Right renal cortex interstitium (tissue), 3 donors: ENCODE data around the gene ADARB2. TPM values are rescaled to one million over a fixed set of nuclear protein-coding genes. Genes with fewer than 3 reads are reported as not detected.
"Not testable (repeated sequence)": the region's sequence is repeated elsewhere in the genome, so short reads cannot be mapped to it uniquely, and the experiment has no call there.

Experiments used
- DNase-seq, 3 donors: peaks; one replicate each; pipeline ENCODE4 v3.0.0-alpha.2; 2013; ENCODE audit warnings: low read depth in 3 of 3, low spot score in 2 of 3
- polyA plus RNA-seq, 3 donors: library from polyadenylated mRNA; unstranded; fragments of 120-200 nt; gene quantifications; one replicate each; pipeline ENCODE4 v1.2.1, GENCODE V29; 2013; ENCODE audit not compliant: insufficient read length in 3 of 3

The ADARB2 gene
- polyA plus RNA-seq, 3 donors, result 0.87 to 1.4 (median 1.4) TPM

DNA sequence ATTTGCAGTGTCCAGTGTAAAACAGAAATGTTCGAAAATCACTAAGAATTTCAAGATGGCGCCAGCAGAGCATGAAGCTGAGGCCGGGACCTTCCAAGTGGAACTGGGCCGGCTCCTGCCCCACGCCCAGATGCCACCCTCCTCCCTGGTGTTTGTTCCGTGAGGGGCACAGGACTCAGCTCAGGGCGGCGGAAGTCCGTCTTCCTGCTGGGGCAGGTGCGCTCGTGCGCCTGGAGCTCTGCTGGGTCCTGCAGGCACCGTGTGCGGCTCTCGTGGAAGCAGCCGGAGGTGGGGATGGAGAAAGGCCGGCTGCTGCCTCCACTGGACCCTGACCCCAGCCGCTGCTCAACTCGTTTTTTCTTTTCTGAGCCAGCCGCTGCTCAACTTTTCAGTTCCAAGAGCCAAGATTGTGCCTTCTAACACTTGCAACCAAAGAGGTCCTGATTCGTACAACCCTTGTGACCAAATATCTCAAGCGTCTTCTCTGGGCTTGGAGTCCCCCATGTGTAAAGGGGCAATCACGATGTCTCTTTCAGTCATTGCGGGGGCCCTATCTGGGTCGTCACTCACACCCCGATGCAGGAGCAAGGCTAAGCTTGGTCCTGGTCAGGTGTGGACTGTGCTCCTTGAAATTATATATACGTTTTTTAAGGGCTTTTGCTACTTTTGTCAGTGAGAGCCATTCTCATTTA, 334.4 kb downstream of the ADARB2 start:
- no peak for DNase-seq

DNA sequence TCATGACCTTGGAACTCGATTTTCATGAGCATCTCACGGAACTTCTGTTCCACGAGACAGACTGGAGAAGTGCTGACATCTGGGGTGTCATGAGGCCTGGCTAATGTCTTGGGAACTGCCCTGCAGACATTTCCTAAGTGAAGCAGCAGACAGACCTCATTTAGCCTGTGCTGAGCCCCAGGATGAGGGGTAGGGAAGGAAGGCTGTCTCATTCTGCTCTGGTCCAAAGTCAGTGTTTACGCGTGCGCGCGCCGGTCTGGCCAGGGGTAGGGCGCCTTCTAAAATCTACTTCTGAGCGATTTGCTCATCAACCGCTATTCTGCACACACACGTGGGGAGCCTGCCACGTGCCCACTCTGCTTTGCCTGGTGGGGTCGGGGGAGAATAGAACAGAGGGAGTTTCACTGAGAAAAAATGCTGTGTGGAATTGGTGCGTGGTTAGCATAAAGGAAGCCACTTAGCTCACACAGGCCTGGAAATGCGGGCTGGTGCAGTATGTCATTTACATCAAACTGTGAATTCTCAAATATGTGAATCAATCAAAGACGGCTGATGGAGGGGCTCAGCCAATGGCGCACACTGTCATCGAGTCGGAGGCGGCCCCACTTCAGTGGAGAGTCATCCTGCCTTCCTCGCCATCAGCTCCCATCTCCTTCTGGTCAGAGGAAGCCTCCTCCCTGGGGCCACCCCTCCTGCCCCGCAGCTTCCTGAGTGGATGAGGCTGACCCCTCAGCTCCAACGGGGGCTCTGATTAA, 335.1 kb downstream of the ADARB2 start:
- DNase-seq, result no peak

DNA sequence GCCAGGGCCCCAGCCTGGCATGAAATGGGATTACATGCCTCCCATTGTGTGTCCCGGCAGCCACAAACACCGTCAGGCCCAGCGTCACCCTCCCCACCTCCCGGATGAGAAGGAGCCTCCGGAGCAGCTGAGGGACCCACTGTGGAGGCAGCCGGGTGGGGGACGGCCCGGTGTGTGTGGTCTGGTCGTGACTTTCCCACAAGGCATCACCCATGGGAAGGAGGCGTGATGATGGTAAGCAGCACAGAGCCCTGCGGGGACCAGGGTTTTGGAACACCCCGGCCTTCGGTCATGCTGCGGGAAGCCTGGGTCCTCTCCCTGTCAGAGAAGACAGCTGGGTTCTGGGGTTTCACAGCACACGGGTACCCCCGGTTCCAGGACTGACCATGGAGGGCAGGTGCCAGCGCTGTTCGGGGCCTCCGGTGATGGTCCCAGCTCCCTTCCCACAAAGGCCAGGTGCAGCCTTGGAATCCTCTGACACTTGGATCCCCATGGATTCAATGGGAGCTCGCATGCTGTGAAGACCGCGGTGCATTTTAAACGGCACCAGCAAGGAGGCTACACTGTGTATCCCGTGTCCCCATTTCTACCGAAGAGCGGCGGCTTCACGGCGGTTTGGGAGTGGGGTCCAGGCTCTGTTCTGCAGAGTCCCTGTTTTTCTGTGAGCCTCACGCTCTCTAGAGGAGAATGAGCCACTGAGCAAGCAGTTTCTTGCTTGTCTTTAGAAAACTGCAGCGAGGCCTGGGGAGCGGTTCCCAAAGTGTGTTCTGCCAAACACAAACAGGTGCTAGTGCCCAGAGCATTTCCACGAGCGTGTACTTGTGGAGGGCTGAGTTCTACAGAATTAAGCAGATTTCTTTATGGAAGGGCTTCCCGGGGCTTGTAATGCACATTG, 336.0 kb downstream of the ADARB2 start:
- no peak for DNase-seq

DNA sequence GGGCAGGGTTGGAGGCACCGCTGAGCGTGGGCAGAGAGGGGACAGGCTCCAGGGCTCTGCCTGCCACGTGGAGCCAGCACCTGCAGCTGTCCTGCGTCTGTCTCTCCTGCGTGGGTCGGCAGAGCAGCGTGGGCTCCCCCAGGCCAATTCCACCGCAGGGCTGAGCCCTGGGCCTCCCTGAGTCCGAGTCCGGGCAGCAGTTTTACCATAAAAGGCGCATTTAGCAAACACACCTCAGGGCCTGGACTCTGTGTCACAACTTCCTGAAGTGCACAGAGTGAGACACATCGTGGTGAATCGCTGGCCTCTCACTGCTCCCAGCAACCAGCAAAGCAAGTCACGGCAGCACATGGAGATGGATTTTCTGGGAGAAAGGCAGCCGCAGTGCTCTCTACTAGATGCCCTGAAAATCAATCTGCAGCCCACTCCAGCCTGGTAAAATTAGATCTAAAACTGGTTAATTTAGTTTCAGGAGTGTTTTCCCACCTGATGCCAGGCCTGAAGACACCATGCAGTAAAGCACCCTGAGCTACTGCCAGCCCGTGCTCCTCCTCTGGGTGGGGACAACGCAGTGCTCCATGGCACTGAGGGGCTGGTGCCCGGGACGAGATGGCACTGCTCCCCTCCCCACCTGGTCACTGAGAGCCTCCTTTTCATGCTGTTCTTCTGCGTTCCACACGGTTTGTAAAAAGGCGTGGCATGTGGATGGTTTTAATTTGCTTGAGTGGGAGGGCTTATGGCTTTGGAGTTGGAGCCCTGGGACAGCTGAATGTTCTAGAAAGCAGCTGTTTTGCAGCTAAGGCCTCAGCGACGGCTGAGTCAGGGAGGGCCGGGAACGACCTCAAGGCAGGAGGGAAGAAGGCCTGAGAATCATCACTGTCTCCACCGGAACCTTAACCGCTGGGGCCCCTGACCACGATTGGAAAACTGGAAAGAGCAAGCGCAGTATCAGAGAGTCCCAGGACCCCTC, 336.9 kb downstream of the ADARB2 start:
- DNase-seq, result no peak

DNA sequence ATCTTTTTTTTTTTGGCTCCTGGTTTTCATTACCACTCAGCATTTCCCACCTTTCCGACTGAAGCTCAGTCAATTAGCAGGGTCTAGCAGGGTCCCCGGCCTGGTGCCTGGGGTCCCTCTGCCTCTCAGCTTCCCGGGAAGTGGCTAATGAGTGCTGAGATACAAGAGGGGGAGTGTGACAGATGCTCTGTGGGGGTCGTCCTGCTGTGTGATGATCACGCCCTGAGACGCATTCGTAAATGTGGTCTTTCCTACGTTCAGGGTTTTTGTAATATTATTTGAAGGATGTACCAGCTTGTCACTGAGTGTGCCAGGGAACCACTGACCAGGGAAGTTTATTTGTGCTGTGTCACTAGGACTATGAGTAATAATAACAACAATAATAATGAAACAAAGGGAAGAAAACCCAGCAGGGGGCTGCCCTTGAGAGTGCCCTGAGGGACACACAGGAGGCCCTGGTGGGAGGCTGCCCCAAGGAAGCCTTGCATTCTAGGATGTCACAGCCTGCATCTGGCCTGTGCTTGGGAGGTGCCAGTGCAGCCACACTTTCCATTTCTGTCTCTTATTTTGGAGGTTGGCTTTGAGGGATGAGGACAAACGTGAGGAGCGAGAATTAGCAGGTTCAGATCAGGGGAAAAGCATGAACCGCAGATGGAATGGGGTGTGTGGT, 337.8 kb downstream of the ADARB2 start:
- no peak for DNase-seq

DNA sequence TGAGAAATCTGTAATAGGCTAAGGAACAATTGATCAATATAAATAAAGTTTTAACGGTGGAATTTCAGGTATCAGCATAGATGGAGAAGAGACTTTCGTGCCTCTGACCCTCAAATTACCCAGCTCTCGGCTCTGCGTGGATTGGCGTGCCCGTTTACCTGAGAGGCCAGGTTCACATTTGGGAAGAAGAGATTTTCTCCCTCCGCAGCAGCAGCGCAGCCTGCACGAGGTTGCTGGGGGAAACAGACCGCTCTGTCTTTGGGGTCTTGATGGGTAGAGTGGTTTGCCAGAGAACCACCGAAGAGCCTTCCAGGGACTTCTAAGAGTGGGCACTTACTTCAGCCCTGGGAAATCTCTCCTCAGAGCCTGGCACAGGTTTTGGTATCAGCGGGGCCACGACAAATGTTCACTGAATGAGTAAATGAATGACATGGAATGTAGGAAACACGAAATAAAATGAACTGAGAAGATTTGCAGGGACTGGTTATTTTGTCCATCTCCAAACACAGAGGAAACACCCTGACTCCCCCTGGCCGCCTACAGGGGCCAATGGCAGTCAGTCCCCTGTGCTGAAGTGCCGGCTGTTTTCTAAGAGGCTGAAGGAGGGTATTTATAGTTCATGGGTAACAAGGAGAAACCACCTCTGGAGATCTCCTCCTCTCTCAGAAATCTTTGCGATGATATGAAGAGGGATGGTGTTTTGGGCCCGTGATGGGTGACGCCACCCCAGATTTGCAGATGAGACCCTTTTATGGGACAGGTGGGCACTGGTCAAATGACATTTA, 338.5 kb downstream of the ADARB2 start:
- no peak for DNase-seq

DNA sequence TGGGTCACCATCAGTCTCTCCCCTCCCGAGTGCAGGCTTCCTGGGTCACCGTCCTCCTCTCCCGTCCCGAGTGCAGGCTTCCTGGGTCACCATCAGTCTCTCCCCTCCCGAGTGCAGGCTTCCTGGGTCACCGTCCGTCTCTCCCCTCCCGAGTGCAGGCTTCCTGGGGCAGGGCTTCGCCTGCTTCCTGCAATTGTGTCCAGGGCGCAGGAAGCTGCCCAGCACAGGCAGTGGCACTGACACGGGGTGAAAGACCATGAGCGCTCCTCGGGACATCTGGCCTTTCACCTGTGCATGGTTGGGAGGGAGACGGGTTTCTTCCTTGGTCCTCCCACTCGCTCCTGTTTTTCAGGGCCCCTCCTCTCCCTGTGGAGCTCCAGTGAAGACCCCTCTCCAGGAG, 339.2 kb downstream of the ADARB2 start:
- not testable (repeated sequence) for DNase-seq

DNA sequence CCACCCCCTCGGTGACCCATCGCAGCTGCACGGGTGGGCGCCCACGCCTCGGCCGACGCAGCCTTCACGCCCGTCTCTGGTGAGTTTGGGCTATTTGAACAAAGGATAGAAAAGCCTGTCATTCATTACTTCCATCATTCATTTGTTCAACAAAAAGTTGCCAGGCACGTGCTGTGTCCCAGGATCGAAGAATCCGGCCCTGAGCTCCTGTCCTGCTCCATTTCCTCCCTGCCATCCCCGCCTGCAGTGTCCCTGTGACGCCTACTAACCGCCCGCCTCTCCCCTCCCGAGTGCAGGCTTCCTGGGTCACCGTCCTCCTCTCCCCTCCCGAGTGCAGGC, 341.1 kb downstream of the ADARB2 start:
- no peak for DNase-seq

DNA sequence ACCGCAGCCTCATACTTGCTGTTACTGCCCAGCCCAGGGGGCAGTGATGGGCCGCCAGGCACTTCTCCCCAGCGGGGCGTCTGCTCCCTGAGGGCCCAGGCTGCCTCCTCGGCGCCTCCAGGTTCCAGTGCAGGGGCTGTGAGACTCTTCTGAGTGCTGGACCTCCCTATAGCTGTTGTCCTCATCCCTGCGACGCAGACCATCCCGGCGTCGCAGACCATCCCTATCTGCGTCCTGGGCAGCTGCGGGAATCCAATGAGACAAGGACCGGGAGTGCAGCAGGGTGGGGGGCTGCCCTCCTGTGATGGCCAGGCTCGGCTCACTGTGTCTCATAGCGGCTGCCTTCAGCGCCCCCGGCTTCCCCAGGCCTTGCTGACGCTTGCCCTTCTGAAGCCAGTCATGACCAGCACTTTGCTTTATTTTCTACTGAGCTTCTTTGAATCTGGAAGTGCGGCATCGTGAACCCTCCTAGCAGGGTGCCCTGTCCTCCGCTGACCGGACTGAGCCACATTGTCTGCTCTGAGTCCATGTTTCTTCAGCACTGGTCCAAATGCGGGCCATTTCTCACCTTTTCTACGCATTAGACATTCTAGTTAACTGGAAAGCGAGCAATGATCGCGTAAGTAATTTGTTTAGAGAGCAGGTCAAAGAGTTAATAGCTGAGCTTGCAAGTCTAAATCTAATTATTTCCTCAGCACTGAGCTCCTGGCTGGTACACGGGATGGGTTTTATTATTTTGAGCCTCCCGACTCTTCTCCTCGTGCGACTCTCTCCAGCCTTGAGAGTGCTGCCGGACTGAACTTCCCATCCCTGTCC, 341.6 kb downstream of the ADARB2 start:
- no peak for DNase-seq

DNA sequence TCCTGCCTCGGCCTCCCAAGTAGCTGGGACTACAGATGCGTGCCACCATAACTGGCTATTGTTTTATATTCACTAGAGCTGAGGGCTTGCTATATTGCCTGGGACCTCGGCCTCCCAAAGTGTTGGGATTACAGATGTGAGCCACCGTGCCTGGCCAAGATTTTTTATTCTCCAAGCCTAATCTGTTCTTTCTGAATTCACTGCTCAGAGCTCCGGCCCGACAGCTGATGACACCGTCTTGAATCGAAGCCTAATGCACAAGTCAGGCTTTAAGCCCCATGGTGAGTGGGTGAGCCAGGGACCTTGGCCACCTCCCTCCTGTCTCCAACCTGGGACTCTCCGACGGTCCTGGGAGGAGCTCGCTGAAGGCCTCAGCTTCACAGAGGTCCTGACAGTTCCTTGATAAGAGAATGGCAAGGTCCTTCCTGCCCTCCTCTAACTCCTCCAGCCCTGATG, 342.3 kb downstream of the ADARB2 start:
- no peak for DNase-seq

DNA sequence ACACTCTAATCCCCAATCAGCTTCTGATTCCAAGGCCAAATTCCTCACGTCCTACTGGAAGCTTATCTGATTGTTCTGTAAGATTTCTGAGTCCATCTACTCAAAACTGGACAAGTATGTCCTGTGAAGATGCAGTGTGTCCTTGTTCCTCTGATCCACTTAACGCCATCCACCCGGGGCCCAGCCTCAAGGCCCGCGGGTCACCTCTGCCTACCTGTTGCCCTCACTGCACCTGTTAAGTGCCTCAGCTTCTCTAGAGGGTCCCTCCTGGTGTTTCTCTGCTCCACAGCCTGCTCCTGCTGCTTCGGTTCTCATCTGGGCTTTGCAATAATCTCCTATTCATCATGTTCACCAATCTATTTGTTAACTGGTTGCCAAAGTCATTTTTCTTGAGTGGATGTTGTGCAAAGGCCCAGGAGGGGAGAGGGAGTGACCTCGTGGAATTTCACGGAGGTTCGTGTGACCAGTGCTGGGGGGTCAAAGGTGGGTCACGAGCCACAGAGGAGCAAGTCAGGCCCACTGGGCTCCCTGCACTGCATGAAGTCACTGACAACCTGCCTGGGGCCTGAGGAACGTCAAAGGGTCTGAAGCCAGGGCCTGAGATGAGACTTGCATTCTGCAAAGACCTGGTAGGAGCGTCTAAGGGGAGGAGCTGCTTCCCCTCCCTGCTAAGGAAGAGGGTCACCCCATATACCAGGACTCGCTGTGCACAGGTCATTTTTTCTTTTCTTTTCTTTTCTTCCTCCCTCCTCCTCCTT, 343.0 kb downstream of the ADARB2 start:
- no peak for DNase-seq

DNA sequence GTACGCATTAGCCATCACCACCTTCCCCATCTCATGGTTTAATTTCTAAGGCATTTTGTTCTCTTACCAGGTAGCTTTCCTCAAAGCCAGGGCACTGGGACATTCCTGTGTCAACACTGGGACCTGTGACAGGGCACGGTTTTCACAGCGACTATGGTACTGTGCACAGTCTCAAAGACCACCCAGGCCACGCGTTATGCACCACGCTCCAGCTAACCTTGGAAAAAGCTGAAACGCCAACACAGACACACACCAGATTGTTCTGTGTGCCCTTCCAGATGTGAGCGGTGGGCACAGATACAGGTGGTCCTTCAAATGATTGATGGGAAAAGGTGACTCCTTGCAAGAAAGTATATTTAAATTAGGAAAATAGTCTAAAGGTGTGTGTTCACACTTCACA, 343.8 kb downstream of the ADARB2 start:
- DNase-seq, result no peak

DNA sequence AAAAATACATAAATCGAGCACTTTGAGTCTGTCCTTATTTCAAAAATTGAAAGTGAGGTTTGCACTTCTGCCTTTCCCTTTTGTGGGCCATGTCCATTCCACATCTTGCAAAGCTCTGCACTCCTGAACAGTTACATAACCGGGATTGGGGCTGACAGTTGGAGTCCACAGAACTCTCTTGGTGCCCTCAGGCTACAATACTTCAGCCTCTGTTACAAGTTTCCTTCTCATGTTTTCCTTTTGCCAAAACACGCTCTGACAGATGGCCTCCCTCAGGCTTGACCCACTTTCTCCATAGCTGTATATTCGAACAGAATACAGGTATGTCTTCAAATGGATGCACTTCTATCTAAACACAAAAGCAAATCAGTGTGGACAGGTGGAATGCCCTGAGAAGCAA, 345.2 kb downstream of the ADARB2 start:
- no peak for DNase-seq

DNA sequence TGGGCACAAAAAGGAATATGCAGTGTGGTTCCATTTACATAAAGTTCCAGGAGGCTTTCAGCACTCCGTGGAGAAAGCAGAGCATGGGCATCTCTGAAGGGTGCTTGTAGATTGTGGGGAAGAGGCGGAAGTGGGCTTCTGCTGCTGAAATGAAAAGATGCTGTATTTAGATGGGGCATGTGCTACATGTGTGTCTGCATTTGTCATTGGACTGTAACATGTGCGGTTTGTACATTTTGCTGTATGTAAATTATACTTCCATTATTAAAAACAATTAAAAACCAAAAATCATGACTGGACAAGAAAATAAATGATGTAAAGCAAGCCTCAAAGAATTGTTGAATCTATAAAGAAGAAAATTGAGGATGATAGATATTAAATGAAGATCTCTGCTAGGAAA, 347.1 kb downstream of the ADARB2 start:
- no peak for DNase-seq

DNA sequence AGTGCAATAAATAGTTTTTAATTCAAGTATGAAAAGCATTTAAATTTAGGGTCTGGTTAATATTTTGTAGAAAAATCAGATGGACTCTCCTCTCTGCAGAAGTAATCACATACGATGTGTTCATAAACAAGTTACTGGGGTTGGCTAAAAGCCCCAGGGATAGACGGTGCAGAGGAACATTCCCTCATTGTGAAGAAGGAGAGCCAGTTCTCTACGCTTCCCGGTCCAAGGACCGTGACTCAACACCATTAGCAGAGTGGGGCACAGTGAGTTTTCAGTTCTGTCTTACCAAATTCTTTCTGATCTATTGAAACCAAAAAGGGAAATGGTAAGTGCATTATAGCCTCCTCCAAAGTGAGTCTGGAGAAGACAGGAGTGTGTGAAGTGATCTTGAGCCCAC, 353.3 kb downstream of the ADARB2 start:
- DNase-seq, result no peak

DNA sequence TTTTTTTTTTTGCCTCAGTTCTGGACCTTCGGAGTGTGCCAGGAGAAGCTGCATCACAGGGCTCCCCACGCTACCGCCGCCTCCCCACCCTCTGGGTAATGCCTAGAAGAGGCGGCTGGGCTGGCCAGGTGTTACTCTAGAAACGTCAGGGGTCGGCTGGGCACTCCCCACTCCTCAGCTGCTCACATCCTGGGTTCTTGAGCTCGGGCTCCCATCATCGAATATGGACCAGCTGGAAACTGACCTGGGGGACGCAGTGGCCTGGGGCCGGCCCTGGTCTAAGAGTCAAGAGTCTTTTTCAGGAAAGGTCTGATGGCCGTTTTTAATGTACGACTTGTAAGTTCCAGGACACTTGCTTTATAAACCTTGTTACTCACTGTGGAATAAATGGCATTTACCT, 354.6 kb downstream of the ADARB2 start:
- DNase-seq, result no peak

DNA sequence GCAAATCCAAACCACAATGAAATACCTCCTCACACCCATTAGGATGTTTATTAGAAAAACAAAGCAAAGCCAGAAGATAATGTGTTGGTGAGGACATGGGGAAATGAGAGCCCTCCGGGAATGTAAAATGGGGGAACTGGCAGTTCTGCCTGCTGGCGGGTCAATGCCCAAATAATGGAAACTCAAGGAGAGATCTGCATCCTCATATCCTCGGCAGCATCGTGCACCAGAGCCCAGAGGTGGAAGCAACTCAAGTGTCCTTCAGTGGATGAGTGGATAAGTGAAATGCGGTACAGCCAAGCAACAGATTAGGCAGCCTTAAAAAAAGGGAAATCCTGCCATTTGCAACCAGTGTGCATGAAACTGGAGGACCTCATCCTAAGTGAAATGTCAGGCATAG, 356.0 kb downstream of the ADARB2 start:
- no peak for DNase-seq
